Subcutaneous adipose tissue (tissue), 4 donors: Measurements from ENCODE around the gene TTLL6. TPM values are rescaled to one million over a fixed set of nuclear protein-coding genes. Genes with fewer than 3 reads are reported as not detected.

Source experiments
- total RNA-seq, 4 donors: library from RNA; depleted of rRNA; stranded (reverse); fragments of >200 nt; gene quantifications; one replicate each; pipeline ENCODE4 v1.1.0, GENCODE V29; 2016
- TF ChIP-seq, protein P1 (sequence below): fragments of 450-650 bp; IDR thresholded peaks from one replicate; pipeline ENCODE4 v1.5.1; 2016; ENCODE audit warnings: low read depth, mild to moderate bottlenecking, control low read depth, antibody characterized with exemption, moderate library complexity

Gene TTLL6
- total RNA-seq, 4 donors from 2014 or later: 0.66 to 0.75 TPM; not detected in 2

DNA sequence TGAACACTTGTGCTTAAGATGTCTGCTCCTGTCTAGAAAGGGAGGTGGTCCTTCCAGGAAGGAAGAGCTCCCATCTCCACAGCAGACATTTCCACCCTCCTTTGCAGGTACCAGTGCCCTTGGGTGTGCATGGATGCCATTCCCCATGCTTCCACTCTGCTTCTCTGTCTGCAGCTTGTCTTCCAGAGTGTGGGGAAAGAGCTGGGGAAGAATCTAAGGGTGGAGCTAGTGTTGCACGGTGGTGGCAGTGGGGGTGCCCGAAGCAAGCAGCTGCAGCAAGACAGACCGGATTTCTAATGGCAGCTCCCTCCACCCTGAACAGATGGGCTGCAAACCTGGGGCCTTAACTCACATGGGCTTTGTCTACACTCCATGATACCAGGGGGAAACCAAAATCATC lies 65.9 kb downstream of the TTLL6 start:
- TF ChIP-seq, protein P1, sequence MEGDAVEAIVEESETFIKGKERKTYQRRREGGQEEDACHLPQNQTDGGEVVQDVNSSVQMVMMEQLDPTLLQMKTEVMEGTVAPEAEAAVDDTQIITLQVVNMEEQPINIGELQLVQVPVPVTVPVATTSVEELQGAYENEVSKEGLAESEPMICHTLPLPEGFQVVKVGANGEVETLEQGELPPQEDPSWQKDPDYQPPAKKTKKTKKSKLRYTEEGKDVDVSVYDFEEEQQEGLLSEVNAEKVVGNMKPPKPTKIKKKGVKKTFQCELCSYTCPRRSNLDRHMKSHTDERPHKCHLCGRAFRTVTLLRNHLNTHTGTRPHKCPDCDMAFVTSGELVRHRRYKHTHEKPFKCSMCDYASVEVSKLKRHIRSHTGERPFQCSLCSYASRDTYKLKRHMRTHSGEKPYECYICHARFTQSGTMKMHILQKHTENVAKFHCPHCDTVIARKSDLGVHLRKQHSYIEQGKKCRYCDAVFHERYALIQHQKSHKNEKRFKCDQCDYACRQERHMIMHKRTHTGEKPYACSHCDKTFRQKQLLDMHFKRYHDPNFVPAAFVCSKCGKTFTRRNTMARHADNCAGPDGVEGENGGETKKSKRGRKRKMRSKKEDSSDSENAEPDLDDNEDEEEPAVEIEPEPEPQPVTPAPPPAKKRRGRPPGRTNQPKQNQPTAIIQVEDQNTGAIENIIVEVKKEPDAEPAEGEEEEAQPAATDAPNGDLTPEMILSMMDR: no peak

DNA sequence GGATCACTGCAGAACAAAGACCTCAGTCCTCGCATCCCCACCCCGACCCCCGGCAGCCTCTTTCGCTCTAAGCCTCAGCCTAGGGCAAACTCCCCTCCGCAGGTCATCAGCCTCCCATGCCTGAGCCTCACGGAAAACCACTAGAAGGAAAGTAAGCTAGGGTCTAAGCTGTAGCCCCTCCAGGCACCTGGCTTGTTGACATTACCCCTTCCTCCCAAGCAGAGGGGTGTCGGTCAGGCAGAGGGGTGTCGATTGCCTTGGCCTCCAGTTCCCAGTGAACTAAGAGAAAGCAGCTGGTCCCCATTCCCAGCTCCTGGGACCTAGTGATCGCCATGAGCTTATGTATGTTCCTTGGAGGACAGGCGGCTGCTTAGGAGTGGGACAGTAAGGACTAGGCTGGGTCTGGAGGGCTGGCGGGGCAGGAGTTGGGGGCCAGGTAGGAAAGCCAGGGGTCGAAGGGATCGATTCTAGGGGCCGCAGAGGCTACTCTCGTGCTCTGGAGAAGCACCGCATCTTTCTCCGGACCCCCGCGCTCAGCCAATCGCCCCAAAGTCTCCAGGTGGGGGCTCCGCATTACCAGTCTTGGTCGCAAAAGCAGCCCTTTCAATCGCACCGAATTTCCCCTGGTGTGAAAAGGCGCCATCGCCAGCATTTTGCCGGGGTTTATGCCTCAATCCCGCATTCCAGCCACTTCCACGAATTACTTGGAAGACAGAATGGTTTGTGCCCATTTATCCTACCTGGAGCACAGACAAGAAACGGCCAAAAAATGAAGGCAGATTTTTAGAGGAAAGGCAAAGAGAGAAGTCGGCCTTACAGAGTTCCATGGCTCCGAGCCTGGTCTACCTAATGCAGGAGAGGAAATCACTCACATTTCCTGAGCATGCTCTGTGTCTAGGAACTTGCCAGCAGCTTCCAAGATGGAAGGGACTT lies 67.1 kb downstream of the TTLL6 start:
- TF ChIP-seq, protein P1: no peak

DNA sequence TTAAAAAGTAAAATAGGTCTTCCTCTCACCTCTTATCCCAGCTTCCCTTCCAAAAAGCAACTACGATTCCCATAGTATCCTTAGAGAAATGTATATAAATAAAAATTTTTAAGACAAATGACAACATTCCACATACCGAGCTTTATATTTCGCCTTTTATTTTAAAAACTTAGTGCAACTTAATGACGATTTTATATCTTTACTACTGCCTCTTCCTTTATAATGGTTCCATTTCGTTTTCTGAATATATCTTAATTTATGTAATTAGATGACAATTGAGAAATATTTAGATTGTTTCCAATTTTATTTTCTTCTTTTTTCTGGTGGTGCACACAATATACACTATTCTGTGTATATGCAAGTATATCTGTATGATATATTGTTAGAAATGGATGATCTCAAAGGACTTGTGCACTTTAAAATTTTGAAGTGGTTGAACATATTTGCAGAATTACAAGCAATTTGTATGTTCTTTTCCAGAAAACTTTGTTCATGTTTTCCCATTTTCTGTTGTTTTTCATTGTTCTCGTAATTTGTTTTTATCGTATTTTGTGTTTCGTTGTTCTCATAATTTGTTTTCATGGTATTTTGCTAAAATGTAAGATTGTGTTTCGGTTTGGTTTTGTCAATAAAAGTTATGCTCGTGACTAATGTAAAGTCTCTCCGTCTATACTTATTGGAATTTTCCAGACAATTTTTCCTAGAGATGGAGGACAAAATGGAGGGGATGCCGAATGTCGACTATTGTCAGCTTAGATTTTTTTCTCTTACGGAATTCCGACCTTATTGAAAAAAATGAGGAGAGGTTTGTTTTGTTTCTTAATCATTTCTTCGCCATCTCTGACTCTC lies 68.1 kb downstream of the TTLL6 start:
- TF ChIP-seq, protein P1: no peak

DNA sequence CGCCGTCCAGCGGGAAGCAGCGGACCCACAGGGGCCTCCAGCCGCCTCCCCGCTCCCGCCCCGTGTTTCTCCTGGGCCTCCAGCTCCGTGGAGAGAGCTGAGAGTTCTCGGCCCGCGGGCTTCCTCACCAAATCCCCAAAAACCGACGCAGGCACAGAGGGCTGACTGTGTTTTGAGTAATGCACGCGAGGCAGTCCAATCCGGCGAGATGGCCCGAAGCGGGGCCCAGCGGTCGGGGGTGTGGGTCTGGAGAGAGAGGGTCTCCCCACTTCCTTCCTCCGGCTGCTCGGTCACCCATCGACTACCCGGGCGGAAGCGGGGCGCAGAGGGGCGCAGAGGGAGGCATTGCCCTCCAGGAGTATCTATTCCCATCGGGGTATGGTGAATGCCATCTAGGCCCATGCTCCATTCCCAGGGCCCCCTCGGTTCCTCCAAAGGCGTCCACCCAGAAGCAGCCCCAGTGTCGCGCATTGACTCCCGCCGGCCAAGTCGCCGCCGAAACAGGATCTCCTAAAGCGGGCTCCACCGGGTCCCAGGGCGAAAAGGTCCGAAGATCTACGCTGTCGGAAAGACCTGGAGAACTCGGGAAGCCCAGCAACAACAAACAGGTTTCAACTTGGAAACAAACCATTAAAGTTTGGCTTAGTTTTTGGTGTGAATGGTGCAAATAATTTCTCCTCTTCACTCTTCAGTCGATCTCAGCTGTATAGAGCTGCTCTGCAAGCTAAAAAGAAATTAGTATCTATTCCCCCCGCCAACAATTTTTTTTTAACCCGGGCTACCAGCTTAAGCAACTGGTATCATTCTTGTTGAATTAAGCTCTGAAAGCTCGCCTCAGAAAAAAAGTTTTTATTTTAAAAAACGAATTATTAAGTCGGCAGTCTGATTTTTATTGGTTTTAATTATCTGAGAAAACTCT lies 69.3 kb downstream of the TTLL6 start:
- TF ChIP-seq, protein P1: no peak

DNA sequence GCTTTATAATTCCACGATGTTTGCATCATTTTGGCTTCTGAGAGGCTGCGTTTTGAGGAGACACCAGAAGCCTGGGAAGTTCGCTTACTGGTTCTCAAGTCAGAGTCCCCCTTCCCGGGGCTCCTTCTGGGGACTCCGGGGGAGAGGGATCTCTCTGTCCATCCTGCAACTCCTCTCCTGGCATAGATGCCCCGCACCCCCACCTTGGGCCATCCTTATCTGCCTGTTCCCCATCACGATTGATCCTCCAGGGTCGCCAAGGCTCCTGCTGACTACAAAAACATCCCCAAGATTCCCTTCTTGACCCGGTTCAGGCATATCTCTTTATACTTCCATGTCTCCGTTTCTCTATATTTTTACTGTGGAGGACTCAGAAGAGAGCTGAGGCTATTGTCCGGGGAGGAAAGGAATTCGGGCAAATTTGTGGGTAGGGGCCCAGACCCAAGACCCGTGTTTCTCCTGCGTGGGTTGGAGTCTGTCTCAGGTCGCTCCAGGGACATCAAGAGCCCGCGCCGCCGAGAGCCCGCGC lies 70.0 kb downstream of the TTLL6 start:
- TF ChIP-seq, protein P1: no peak

DNA sequence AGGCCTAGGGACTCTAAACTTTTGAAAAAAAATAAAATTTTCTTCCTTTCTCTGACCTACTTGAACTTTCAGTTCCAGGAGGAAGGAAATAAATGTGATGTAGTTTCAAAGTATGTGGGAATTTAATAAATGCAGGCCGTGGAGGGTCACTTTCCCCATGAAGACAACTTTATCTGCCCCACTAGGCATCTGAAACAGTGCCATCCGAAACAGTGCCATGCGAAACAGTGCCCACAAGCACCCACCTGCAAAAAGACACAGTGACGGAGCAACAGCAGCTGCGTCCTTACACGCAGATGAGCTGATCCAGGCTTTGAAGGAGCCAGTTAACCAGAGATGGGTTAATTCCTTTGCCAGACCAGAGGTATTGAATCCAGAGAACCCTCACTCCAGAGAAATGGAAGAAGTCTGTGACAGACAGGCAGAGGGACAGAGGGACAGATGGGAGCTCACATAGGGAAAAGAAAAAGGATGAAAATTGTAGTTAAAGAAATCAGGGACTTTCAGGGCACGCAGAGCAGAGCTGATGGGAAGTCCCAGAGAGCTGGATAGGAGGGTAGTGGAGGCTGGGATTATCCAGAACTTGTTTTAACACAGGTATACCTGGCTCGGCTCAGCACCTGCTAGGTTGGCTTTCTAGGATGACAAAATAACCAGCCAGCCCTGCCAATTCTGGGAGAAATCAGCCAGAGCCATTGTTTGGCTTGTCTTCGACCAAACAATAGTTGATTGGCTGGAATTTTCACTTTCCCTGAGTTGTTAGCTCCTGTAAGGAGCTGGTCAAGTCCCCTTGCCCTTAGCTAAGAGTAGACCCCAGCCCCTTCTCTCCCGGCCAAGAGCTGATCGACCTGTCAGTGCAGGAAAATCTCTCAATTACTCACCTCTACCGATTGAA lies 71.4 kb downstream of the TTLL6 start:
- TF ChIP-seq, protein P1: no peak
